ENCODE results near the gene ARL5C.

The ARL5C gene

DNA sequence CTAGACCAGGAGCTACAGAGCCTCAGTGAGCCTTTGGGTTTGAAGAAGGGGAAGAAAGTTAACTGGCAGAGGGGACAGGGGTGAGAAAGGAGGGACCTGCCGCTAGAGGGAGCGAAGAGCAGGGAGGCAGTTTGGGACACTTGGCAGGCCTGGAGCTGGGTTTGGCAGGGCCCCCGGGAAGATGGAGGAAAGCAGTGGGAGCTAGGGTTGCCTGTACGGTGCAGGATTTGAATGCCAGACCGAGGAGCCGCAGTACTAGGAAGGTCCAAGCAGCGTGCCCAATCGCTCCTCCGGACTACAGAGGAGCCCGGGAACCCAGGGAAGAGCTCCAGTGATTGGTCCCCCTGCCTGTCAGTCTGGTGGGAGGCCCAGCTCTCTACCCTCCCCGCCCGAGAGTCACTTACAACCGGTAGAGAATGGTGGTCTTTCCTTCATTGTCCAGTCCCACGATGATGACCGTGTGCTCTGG lies 1.3 kb downstream of the ARL5C start (continued):
- TF ChIP-seq ZNF221 (tag by site-specific recombination; IDR thresholded peaks at IDR 0.05; ENCODE audit: borderline replicate concordance) (no peak), ZNF629 (tag by site-specific recombination; IDR thresholded peaks at IDR 0.05) (no peak), ZSCAN16 (tag by site-specific recombination; IDR thresholded peaks at IDR 0.05) (no peak), IKZF3 (tag by site-specific recombination; IDR thresholded peaks at IDR 0.05) (peak; percentile 90), PATZ1 (tag by site-specific recombination; IDR thresholded peaks at IDR 0.05) (peak; percentile 87), ZEB2 (tag by site-specific recombination; IDR thresholded peaks at IDR 0.05) (no peak), RBAK (tag by site-specific recombination; IDR thresholded peaks at IDR 0.05) (no peak), OVOL3 (tag by site-specific recombination; IDR thresholded peaks at IDR 0.05) (no peak), ZNF555 (tag by site-specific recombination; conservative IDR thresholded peaks at IDR 0.05) (no peak), SETDB1 (IDR thresholded peaks at IDR 0.05; ENCODE audit: insufficient read length, low read length) (no peak), BCL11A (tag by site-specific recombination; IDR thresholded peaks at IDR 0.05; ENCODE audit: low read depth) (no peak), REPIN1 (tag by site-specific recombination; IDR thresholded peaks at IDR 0.05; ENCODE audit: low read depth) (no peak), YY2 (tag by site-specific recombination; IDR thresholded peaks at IDR 0.05) (0 out of 2 replicates have a peak, but pooled peaks have one; percentile 32), ZNF266 (tag by site-specific recombination; IDR thresholded peaks at IDR 0.05; ENCODE audit: low read depth) (no peak), ZNF398 (tag by site-specific recombination; IDR thresholded peaks at IDR 0.05) (no peak), ZNF785 (tag by site-specific recombination; IDR thresholded peaks at IDR 0.05) (no peak), GLIS2 (tag by site-specific recombination; IDR thresholded peaks at IDR 0.05) (peak; percentile 44), SP7 (tag by site-specific recombination; IDR thresholded peaks at IDR 0.05) (0 out of 2 replicates have a peak, but pooled peaks have one; percentile 35), ZNF174 (tag by site-specific recombination; IDR thresholded peaks at IDR 0.05) (no peak), ZNF239 (tag by site-specific recombination; IDR thresholded peaks at IDR 0.05) (no peak), ZNF571 (tag by site-specific recombination; IDR thresholded peaks at IDR 0.05) (no peak), ZFP41 (tag by site-specific recombination; IDR thresholded peaks at IDR 0.05; ENCODE audit: borderline replicate concordance) (no peak), ATF2 (tag by site-specific recombination; IDR thresholded peaks at IDR 0.05; ENCODE audit: low read depth) (no peak), ZNF654 (tag by site-specific recombination; IDR thresholded peaks at IDR 0.05; ENCODE audit: low read depth) (peak; percentile 61), ZNF621 (tag by site-specific recombination; IDR thresholded peaks at IDR 0.05) (no peak), ZNF132 (tag by site-specific recombination; IDR thresholded peaks at IDR 0.05; ENCODE audit: borderline replicate concordance) (no peak)
- TF ChIP-seq, protein P1, sequence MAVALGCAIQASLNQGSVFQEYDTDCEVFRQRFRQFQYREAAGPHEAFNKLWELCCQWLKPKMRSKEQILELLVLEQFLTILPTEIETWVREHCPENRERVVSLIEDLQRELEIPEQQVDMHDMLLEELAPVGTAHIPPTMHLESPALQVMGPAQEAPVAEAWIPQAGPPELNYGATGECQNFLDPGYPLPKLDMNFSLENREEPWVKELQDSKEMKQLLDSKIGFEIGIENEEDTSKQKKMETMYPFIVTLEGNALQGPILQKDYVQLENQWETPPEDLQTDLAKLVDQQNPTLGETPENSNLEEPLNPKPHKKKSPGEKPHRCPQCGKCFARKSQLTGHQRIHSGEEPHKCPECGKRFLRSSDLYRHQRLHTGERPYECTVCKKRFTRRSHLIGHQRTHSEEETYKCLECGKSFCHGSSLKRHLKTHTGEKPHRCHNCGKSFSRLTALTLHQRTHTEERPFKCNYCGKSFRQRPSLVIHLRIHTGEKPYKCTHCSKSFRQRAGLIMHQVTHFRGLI (tag by site-specific recombination; IDR thresholded peaks at IDR 0.05), result no peak
- TF ChIP-seq, protein P2, sequence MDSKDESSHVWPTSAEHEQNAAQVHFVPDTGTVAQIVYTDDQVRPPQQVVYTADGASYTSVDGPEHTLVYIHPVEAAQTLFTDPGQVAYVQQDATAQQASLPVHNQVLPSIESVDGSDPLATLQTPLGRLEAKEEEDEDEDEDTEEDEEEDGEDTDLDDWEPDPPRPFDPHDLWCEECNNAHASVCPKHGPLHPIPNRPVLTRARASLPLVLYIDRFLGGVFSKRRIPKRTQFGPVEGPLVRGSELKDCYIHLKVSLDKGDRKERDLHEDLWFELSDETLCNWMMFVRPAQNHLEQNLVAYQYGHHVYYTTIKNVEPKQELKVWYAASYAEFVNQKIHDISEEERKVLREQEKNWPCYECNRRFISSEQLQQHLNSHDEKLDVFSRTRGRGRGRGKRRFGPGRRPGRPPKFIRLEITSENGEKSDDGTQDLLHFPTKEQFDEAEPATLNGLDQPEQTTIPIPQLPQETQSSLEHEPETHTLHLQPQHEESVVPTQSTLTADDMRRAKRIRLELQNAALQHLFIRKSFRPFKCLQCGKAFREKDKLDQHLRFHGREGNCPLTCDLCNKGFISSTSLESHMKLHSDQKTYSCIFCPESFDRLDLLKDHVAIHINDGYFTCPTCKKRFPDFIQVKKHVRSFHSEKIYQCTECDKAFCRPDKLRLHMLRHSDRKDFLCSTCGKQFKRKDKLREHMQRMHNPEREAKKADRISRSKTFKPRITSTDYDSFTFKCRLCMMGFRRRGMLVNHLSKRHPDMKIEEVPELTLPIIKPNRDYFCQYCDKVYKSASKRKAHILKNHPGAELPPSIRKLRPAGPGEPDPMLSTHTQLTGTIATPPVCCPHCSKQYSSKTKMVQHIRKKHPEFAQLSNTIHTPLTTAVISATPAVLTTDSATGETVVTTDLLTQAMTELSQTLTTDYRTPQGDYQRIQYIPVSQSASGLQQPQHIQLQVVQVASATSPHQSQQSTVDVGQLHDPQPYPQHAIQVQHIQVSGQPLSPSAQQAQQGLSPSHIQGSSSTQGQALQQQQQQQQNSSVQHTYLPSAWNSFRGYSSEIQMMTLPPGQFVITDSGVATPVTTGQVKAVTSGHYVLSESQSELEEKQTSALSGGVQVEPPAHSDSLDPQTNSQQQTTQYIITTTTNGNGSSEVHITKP (tag by site-specific recombination; IDR thresholded peaks at IDR 0.05), result peak; percentile 70
- TF ChIP-seq, protein P3, sequence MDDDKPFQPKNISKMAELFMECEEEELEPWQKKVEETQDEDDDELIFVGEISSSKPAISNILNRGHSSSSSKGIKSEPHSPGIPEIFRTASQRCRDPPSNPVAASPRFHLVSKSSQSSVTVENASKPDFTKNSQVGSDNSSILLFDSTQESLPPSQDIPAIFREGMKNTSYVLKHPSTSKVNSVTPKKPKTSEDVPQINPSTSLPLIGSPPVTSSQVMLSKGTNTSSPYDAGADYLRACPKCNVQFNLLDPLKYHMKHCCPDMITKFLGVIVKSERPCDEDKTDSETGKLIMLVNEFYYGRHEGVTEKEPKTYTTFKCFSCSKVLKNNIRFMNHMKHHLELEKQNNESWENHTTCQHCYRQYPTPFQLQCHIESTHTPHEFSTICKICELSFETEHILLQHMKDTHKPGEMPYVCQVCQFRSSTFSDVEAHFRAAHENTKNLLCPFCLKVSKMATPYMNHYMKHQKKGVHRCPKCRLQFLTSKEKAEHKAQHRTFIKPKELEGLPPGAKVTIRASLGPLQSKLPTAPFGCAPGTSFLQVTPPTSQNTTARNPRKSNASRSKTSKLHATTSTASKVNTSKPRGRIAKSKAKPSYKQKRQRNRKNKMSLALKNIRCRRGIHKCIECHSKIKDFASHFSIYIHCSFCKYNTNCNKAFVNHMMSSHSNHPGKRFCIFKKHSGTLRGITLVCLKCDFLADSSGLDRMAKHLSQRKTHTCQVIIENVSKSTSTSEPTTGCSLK (tag by site-specific recombination; IDR thresholded peaks at IDR 0.05), result no peak
